HG03378 (cell line): ENCODE results near the gene NTM.

Experiments used
- ATAC-seq: cut with Tn5 transposase; IDR thresholded peaks from one replicate; pipeline ENCODE4 v1.9.1; 2021; ENCODE audit warnings: mild to moderate bottlenecking, moderate library complexity; ENCODE audit not compliant: unreplicated experiment

NTM gene

GRCh38 chr11:131592152-131592551 lies 221.7 kb downstream of the NTM start:
- ATAC-seq, result no peak

- no peak for ATAC-seq
Measured at GRCh38 chr11:131592734-131593133, 222.3 kb downstream of the NTM start.

GRCh38 chr11:131593301-131593700 lies 222.9 kb downstream of the NTM start:
- ATAC-seq, result no peak

GRCh38 chr11:131595797-131596196 lies 225.4 kb downstream of the NTM start:
- ATAC-seq, result no peak

GRCh38 chr11:131597890-131598289 lies 227.5 kb downstream of the NTM start:
- ATAC-seq, result no peak

- no peak for ATAC-seq
Measured at GRCh38 chr11:131598305-131598704, 227.9 kb downstream of the NTM start.

- ATAC-seq, result no peak
Measured at GRCh38 chr11:131599285-131599684, 228.9 kb downstream of the NTM start.

GRCh38 chr11:131600628-131601027 lies 230.2 kb downstream of the NTM start:
- no peak for ATAC-seq

GRCh38 chr11:131601586-131601985 lies 231.2 kb downstream of the NTM start:
- no peak for ATAC-seq

- no peak for ATAC-seq
Measured at GRCh38 chr11:131602431-131602830, 232.0 kb downstream of the NTM start.

- no peak for ATAC-seq
Measured at GRCh38 chr11:131606811-131607335, 236.5 kb downstream of the NTM start.

GRCh38 chr11:131609337-131609736 lies 238.9 kb downstream of the NTM start:
- ATAC-seq, result no peak

GRCh38 chr11:131609921-131610320 lies 239.5 kb downstream of the NTM start:
- no peak for ATAC-seq

- ATAC-seq, result no peak
Measured at GRCh38 chr11:131611322-131611721, 240.9 kb downstream of the NTM start.

GRCh38 chr11:131612533-131612932 lies 242.1 kb downstream of the NTM start:
- no peak for ATAC-seq

- ATAC-seq, result no peak
Measured at GRCh38 chr11:131614631-131615030, 244.2 kb downstream of the NTM start.

GRCh38 chr11:131615611-131616010 lies 245.2 kb downstream of the NTM start:
- no peak for ATAC-seq

- no peak for ATAC-seq
Measured at GRCh38 chr11:131616481-131617140, 246.2 kb downstream of the NTM start.

- ATAC-seq, result no peak
Measured at GRCh38 chr11:131618201-131618600, 247.8 kb downstream of the NTM start.

GRCh38 chr11:131622193-131622592 lies 251.8 kb downstream of the NTM start:
- ATAC-seq, result no peak

GRCh38 chr11:131624531-131624930 lies 254.1 kb downstream of the NTM start:
- no peak for ATAC-seq

- ATAC-seq, result no peak
Measured at GRCh38 chr11:131626788-131627187, 256.4 kb downstream of the NTM start.

- no peak for ATAC-seq
Measured at GRCh38 chr11:131628739-131629138, 258.3 kb downstream of the NTM start.
